HepG2 (cell line): ENCODE data around the gene ETS2. TPM values are rescaled to one million over a fixed set of nuclear protein-coding genes. Genes with fewer than 3 reads are reported as not detected.

Experiments used
- ATAC-seq: fragments of 200-7000 bp; cut with Tn5 transposase; 3 replicates; pipeline ENCODE4 v1.9.1; 2020; ENCODE audit warnings: mild to moderate bottlenecking, moderate library complexity
- BruUV-seq: library from RNA; stranded (reverse); fragments of 400-500 nt; replicated peaks from 2 replicates; lab custom pipeline; 2021; lab: Mats Ljungman, UMichigan
- CTCF ChIA-PET: fragments of 300-600 bp; formaldehyde crosslinking; extraction: SDS; loops from one replicate; lab custom pipeline; 2021; ENCODE audit warnings: low total read pairs, inconsistent platforms, low intra/inter-chr PET ratio; lab: Yijun Ruan, JAX
- POLR2A ChIA-PET: fragments of 350-600 bp; sonication (Branson Sonifier 250); formaldehyde crosslinking; loops from one replicate; lab custom pipeline; 2020; ENCODE audit warnings: antibody characterized with exemption, inconsistent platforms; lab: Yijun Ruan, JAX
- DNase-seq: peaks from one replicate; pipeline ENCODE4 v3.0.0-alpha.2; 2015; ENCODE audit warnings: low spot score
- FAIRE-seq: peaks from 3 replicates; lab custom pipeline; 2011; peaks lifted over from hg19 to GRCh38; lab: Jason Lieb, UNC
- H2AFZ ChIP-seq: one replicate; pipeline ENCODE4 v1.6.1; 2011; ENCODE audit warnings: low read length, inconsistent platforms
- H3K27ac ChIP-seq: fragments of 300-600 bp; 3 replicates; pipeline ENCODE4 v1.8.0; 2011; ENCODE audit warnings: mixed run types, mild to moderate bottlenecking, mixed read lengths, low read length, inconsistent platforms; ENCODE audit not compliant: insufficient read depth; ENCODE audit errors: extremely low read length
- H3K27me3 ChIP-seq, 2 experiments: fragments of 200-600 bp in 1 of 2; 2 replicates in 1 of 2; 3 replicates in 1 of 2; pipeline versions ENCODE4 v1.6.0 to v1.8.0; 2011; ENCODE audit warnings: low read length in 2 of 2, mild to moderate bottlenecking in 2 of 2, moderate library complexity in 2 of 2, inconsistent platforms in 1 of 2; ENCODE audit not compliant: insufficient read depth in 2 of 2, control insufficient read depth in 1 of 2
- H3K36me3 ChIP-seq, 2 experiments: fragments of 200-600 bp in 1 of 2; replicated peaks in 1 of 2; 2 replicates in 1 of 2; 3 replicates in 1 of 2; pipeline versions ENCODE4 v1.5.1 to v1.8.0; 2011; ENCODE audit warnings: low read length in 2 of 2, inconsistent platforms in 1 of 2; ENCODE audit not compliant: insufficient read depth in 2 of 2, control insufficient read depth in 1 of 2
- H3K4me1 ChIP-seq: 2 replicates; pipeline ENCODE4 v1.5.1; 2012; ENCODE audit warnings: low read length, inconsistent platforms; ENCODE audit not compliant: insufficient read depth
- H3K4me2 ChIP-seq: 2 replicates; pipeline ENCODE4 v1.6.0; 2011; ENCODE audit warnings: low read depth, low read length, inconsistent platforms
- H3K4me3 ChIP-seq, 3 experiments: fragments of 200-600 bp in 1 of 3; sonication (generic), shearing (Covaris generic) in 1 of 3; replicated peaks in 1 of 3; 2 replicates each; pipeline ENCODE4 v1.5.1; 2011 to 2016; ENCODE audit warnings: low read length in 3 of 3, inconsistent platforms in 2 of 3, low read depth in 2 of 3, mild to moderate bottlenecking in 2 of 3, control low read depth in 1 of 3, mixed read lengths in 1 of 3; ENCODE audit not compliant: insufficient read depth in 1 of 3
- H3K79me2 ChIP-seq: one replicate; pipeline ENCODE4 v1.6.1; 2011; ENCODE audit warnings: low read length, inconsistent platforms; ENCODE audit not compliant: insufficient read depth
- H3K9ac ChIP-seq: 2 replicates; pipeline ENCODE4 v1.6.0; 2011; ENCODE audit warnings: mild to moderate bottlenecking, low read depth, low read length, inconsistent platforms; ENCODE audit not compliant: insufficient read depth
- H3K9me3 ChIP-seq: 2 replicates; pipeline ENCODE4 v1.5.1; 2012; ENCODE audit warnings: mild to moderate bottlenecking, low read length
- H4K20me1 ChIP-seq: 2 replicates; pipeline ENCODE4 v1.6.0; 2011; ENCODE audit warnings: inconsistent platforms, mild to moderate bottlenecking, low read length, moderate library complexity; ENCODE audit not compliant: insufficient read depth
- EHMT2 ChIP-seq: fragments of 200-600 bp; sonication (generic); IDR thresholded peaks from 2 replicates; pipeline ENCODE4 v1.7.0; 2017; ENCODE audit warnings: antibody characterized with exemption, low read depth, low read length, borderline replicate concordance
- FOSL2 ChIP-seq: sonication (generic); formaldehyde crosslinking; IDR thresholded peaks from 2 replicates; pipeline ENCODE4 v1.4.0; 2020; ENCODE audit warnings: missing genetic modification reagents
- HOXA3 ChIP-seq: sonication (generic); formaldehyde crosslinking; IDR thresholded peaks from 2 replicates; pipeline ENCODE4 v1.5.0; 2020; ENCODE audit warnings: missing genetic modification reagents
- MXD4 ChIP-seq: IDR thresholded peaks from 2 replicates; pipeline ENCODE4 v1.6.1; 2016; ENCODE audit warnings: mild to moderate bottlenecking, missing biosample characterization, missing genetic modification reagents
- NFE2L2 ChIP-seq: fragments of 150-350 bp; IDR thresholded peaks from 2 replicates; pipeline ENCODE4 v1.6.1; 2014; ENCODE audit warnings: low read length
- POGZ ChIP-seq: sonication (generic); formaldehyde crosslinking; IDR thresholded peaks from 2 replicates; pipeline ENCODE4 v1.4.0; 2020; ENCODE audit warnings: mild to moderate bottlenecking, missing genetic modification reagents
- SP4 ChIP-seq: sonication (generic); formaldehyde crosslinking; IDR thresholded peaks from 2 replicates; pipeline ENCODE4 v1.8.1; 2023; ENCODE audit warnings: mild to moderate bottlenecking, missing genetic modification reagents
- ZBTB38 ChIP-seq: sonication (generic); formaldehyde crosslinking; IDR thresholded peaks from 2 replicates; pipeline ENCODE4 v1.5.1; 2020; ENCODE audit warnings: mild to moderate bottlenecking, missing genetic modification reagents
- WGBS: methylation state at CpG from one replicate; pipeline ENCODE4 v1.1.6; 2017; ENCODE audit warnings: low lambda C conversion rate; 5-methylcytosine and 5-hydroxymethylcytosine counted together
- in situ Hi-C: cut with HindIII; loops from 2 replicates; pipeline ENCODE4 v1.10.0; 2017; ENCODE audit warnings: low pct_unique_long_range_greater_than_20kb; ENCODE audit not compliant: extremely low pct_ligation_motif_present
- intact Hi-C: fragments of 100-400 bp; cut with micrococcal nuclease; formaldehyde crosslinking; loops from one replicate; pipeline ENCODE4 v1.10.0; 2022; ENCODE audit not compliant: unreplicated experiment
- polyA plus RNA-seq, 8 experiments: library from polyadenylated mRNA; depleted of rRNA in 3 of 8; stranded (reverse) in 7 of 8; unstranded in 1 of 8; fragments of >200 nt; fragmentation: Illumina TruSeq in 4 of 8; extraction: Trizol in 4 of 8; gene quantifications; 2 replicates each; pipeline versions ENCODE4 v1.2.1 to v1.2.3, GENCODE V29; 2011 to 2016; ENCODE audit warnings: low read depth in 4 of 8, missing spikeins in 1 of 8, mixed read lengths in 1 of 8; ENCODE audit not compliant: insufficient read depth in 1 of 8
- total RNA-seq, 5 experiments: library from RNA; depleted of rRNA; stranded (reverse); fragments of >200 nt; fragmentation: Illumina TruSeq; extraction: Trizol; gene quantifications; 2 replicates each; pipeline ENCODE4 v1.2.3, GENCODE V29; 2016; ENCODE audit warnings: low read depth in 1 of 5
- TF ChIP-seq, protein P1 (sequence below): IDR thresholded peaks from 2 replicates; pipeline ENCODE4 v1.6.1; 2012; ENCODE audit warnings: low read length, improper control_type of control experiment
- TF ChIP-seq, protein P2 (sequence below): sonication (generic); formaldehyde crosslinking; IDR thresholded peaks from 2 replicates; pipeline ENCODE4 v1.4.0; 2020; ENCODE audit warnings: mild to moderate bottlenecking, missing genetic modification reagents
- TF ChIP-seq, protein P3 (sequence below): IDR thresholded peaks from 2 replicates; pipeline ENCODE4 v1.4.0; 2020; ENCODE audit warnings: mild to moderate bottlenecking, missing genetic modification reagents

The ETS2 gene
- total and polyA plus RNA-seq, 2 of the 13 experiments (the other 11 are each of a cell fraction or from before 2014, with no cell fraction given) = 24.6 to 64.4 TPM

DNA sequence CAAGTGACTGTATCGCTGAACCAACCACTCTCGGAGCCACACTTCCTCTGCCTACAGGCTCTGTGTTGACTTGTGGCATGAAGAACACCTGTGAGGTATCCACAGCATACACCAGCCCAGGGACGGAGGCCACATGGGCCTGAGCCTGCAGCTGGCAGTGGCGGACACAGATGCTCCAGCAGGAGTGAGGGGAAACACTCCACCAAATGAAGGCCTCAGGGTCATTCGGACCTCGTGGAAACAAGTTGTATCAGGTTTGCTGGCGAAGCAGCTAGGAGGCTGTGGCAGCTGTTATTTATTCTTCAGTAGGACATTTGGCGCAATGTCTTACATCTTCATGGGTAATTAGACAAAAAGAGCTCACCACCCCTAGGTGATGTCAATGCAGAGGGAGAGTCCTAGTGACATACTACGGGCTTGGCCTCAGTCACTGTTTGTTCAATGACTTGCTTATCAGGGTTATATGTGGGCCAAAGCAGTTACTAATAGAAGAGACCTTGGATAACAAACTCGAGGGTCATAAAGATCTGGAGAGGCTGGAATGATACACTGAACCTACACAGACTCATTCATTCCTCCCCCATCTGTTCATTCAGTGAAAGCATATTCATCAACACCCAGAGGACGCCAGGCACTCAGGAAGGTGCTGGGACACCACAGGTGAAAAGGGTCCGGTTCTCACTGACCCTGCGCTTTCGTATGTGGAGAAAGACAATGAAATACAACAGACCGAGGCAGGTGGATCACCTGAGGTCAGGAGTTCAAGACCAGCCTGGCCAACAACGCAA is 11.6 kb upstream of the ETS2 start:
- ChIA-PET CTCF (interaction anchor here (1.3 kb wide), 1 partner anchor 60 kb away, joined by 3 read pairs; no protein-coding TSS in a partner anchor), POLR2A (no interaction called here)
- Histone ChIP-seq H3K9me3 (no peaks in the 10 kb centered on the region), H3K27me3 (no peaks in the 10 kb centered on the region), H3K9ac (no peak overlapping the region), H3K27ac (no peak overlapping the region), H3K4me1 (peaks cover 70% of the 10 kb centered on the region), H4K20me1 (no peaks in the 10 kb centered on the region), H3K36me3 (no peaks in the 10 kb centered on the region), H3K4me3 (no peak overlapping the region), H3K4me2 (no peak overlapping the region), H3K79me2 (no peaks in the 10 kb centered on the region), H2AFZ (no peak overlapping the region)
- FAIRE-seq = no peak
- WGBS = 76% methylated on average over 16 of the region's 16 CpGs
- ATAC-seq = peak; percentile 41
- no TSS peak for BruUV-seq
- DNase-seq = peak; percentile 75
- intact Hi-C loops (no loop called here), in situ Hi-C loops (no loop called here)
- TF ChIP-seq ZBTB38 (CRISPR knock-in tag) = 0 out of 2 replicates have a peak, but pooled peaks have one; percentile 30
- TF ChIP-seq EHMT2 = no peak
- TF ChIP-seq MXD4 (CRISPR knock-in tag) = no peak
- no peak for TF ChIP-seq SP4
- TF ChIP-seq NFE2L2 = peak; percentile 51; the same call in 1 of the 2 replicates
- TF ChIP-seq, protein P1, sequence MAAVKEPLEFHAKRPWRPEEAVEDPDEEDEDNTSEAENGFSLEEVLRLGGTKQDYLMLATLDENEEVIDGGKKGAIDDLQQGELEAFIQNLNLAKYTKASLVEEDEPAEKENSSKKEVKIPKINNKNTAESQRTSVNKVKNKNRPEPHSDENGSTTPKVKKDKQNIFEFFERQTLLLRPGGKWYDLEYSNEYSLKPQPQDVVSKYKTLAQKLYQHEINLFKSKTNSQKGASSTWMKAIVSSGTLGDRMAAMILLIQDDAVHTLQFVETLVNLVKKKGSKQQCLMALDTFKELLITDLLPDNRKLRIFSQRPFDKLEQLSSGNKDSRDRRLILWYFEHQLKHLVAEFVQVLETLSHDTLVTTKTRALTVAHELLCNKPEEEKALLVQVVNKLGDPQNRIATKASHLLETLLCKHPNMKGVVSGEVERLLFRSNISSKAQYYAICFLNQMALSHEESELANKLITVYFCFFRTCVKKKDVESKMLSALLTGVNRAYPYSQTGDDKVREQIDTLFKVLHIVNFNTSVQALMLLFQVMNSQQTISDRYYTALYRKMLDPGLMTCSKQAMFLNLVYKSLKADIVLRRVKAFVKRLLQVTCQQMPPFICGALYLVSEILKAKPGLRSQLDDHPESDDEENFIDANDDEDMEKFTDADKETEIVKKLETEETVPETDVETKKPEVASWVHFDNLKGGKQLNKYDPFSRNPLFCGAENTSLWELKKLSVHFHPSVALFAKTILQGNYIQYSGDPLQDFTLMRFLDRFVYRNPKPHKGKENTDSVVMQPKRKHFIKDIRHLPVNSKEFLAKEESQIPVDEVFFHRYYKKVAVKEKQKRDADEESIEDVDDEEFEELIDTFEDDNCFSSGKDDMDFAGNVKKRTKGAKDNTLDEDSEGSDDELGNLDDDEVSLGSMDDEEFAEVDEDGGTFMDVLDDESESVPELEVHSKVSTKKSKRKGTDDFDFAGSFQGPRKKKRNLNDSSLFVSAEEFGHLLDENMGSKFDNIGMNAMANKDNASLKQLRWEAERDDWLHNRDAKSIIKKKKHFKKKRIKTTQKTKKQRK = no peak
- TF ChIP-seq, protein P2, sequence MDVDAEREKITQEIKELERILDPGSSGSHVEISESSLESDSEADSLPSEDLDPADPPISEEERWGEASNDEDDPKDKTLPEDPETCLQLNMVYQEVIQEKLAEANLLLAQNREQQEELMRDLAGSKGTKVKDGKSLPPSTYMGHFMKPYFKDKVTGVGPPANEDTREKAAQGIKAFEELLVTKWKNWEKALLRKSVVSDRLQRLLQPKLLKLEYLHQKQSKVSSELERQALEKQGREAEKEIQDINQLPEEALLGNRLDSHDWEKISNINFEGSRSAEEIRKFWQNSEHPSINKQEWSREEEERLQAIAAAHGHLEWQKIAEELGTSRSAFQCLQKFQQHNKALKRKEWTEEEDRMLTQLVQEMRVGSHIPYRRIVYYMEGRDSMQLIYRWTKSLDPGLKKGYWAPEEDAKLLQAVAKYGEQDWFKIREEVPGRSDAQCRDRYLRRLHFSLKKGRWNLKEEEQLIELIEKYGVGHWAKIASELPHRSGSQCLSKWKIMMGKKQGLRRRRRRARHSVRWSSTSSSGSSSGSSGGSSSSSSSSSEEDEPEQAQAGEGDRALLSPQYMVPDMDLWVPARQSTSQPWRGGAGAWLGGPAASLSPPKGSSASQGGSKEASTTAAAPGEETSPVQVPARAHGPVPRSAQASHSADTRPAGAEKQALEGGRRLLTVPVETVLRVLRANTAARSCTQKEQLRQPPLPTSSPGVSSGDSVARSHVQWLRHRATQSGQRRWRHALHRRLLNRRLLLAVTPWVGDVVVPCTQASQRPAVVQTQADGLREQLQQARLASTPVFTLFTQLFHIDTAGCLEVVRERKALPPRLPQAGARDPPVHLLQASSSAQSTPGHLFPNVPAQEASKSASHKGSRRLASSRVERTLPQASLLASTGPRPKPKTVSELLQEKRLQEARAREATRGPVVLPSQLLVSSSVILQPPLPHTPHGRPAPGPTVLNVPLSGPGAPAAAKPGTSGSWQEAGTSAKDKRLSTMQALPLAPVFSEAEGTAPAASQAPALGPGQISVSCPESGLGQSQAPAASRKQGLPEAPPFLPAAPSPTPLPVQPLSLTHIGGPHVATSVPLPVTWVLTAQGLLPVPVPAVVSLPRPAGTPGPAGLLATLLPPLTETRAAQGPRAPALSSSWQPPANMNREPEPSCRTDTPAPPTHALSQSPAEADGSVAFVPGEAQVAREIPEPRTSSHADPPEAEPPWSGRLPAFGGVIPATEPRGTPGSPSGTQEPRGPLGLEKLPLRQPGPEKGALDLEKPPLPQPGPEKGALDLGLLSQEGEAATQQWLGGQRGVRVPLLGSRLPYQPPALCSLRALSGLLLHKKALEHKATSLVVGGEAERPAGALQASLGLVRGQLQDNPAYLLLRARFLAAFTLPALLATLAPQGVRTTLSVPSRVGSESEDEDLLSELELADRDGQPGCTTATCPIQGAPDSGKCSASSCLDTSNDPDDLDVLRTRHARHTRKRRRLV = no peak
- TF ChIP-seq HOXA3 (CRISPR knock-in tag) = 0 out of 2 replicates have a peak, but pooled peaks have one; percentile 25
- 0 out of 2 replicates have a peak, but pooled peaks have one; percentile 19 for TF ChIP-seq POGZ
- TF ChIP-seq, protein P3, sequence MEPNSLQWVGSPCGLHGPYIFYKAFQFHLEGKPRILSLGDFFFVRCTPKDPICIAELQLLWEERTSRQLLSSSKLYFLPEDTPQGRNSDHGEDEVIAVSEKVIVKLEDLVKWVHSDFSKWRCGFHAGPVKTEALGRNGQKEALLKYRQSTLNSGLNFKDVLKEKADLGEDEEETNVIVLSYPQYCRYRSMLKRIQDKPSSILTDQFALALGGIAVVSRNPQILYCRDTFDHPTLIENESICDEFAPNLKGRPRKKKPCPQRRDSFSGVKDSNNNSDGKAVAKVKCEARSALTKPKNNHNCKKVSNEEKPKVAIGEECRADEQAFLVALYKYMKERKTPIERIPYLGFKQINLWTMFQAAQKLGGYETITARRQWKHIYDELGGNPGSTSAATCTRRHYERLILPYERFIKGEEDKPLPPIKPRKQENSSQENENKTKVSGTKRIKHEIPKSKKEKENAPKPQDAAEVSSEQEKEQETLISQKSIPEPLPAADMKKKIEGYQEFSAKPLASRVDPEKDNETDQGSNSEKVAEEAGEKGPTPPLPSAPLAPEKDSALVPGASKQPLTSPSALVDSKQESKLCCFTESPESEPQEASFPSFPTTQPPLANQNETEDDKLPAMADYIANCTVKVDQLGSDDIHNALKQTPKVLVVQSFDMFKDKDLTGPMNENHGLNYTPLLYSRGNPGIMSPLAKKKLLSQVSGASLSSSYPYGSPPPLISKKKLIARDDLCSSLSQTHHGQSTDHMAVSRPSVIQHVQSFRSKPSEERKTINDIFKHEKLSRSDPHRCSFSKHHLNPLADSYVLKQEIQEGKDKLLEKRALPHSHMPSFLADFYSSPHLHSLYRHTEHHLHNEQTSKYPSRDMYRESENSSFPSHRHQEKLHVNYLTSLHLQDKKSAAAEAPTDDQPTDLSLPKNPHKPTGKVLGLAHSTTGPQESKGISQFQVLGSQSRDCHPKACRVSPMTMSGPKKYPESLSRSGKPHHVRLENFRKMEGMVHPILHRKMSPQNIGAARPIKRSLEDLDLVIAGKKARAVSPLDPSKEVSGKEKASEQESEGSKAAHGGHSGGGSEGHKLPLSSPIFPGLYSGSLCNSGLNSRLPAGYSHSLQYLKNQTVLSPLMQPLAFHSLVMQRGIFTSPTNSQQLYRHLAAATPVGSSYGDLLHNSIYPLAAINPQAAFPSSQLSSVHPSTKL = 0 out of 2 replicates have a peak, but pooled peaks have one; percentile 14
- TF ChIP-seq FOSL2 (CRISPR knock-in tag) = peak; percentile 33; the same call in 1 of the 2 replicates
